Measurements from ENCODE around the gene NHLRC3. TPM values are rescaled to one million over a fixed set of nuclear protein-coding genes. Genes with fewer than 3 reads are reported as not detected.

The NHLRC3 gene
- total RNA-seq, 4 donors from 2014 or later, result 11.6 to 25.5 (median 20.9) TPM

DNA sequence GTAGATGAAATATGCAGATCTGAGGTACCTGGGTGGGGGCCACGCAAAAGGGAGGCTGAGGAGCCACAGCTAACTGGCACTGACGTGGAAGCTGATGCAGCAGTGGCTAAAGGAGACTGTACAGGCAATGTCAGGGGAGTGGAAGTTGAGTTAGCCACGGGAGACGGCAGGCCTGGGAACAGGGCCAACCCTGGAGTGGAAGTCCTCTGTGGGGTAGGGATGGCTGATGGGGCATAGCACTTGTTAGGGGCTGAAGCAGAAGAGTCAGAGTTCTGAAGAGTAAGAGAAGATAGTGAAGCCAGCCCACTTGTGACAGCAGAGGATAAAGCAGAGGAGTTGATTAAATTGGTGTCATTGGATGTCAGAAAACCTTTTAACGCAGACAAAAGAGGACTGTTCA lies 24.8 kb upstream of the NHLRC3 start:
- H3K4me1 ChIP-seq, result no peaks in the 10 kb centered on the region
- H3K36me3 ChIP-seq, result peaks cover 0 to 89% (median 3%) of the 10 kb centered on the region in 3 donors

DNA sequence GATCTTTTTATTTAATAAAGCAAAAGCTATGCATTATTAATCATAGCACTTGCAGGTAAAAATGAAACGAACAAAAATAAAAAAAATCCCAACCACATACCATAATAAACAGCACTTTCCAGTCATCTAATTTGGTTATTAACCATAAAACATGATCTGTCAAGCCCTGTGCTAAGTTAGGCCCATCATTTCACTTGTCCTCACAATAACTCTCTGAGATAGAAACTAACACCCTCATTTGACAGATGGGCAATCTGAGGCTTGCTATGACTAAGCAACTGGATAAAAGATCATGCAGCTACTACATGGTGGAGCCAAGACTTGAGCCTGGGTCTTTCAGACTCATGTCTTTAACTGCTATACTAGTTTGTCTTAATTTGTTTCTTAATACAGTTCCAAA lies 22.2 kb upstream of the NHLRC3 start:
- Histone ChIP-seq H3K27ac (no peak overlapping the region), H3K9me3 (no peaks in the 10 kb centered on the region), H3K36me3 (peaks cover 0 to 68% (median 3%) of the 10 kb centered on the region in 3 donors), H3K27me3 (no peaks in the 10 kb centered on the region), H3K4me1 (no peaks in the 10 kb centered on the region), H3K4me3 (no peak overlapping the region)
- DNase-seq, result no peak
- no peak for TF ChIP-seq POLR2A (IDR thresholded peaks at IDR 0.05)
- TF ChIP-seq, protein P1, sequence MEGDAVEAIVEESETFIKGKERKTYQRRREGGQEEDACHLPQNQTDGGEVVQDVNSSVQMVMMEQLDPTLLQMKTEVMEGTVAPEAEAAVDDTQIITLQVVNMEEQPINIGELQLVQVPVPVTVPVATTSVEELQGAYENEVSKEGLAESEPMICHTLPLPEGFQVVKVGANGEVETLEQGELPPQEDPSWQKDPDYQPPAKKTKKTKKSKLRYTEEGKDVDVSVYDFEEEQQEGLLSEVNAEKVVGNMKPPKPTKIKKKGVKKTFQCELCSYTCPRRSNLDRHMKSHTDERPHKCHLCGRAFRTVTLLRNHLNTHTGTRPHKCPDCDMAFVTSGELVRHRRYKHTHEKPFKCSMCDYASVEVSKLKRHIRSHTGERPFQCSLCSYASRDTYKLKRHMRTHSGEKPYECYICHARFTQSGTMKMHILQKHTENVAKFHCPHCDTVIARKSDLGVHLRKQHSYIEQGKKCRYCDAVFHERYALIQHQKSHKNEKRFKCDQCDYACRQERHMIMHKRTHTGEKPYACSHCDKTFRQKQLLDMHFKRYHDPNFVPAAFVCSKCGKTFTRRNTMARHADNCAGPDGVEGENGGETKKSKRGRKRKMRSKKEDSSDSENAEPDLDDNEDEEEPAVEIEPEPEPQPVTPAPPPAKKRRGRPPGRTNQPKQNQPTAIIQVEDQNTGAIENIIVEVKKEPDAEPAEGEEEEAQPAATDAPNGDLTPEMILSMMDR (IDR thresholded peaks at IDR 0.05), result no peak

More for the DNA sequence above, 24.8 kb upstream of the NHLRC3 start:
- H3K9me3 ChIP-seq, result no peaks in the 10 kb centered on the region
- H3K4me3 ChIP-seq, result no peak overlapping the region
- H3K27me3 ChIP-seq, result no peaks in the 10 kb centered on the region
- TF ChIP-seq, protein P1 (IDR thresholded peaks at IDR 0.05), result no peak
- TF ChIP-seq POLR2A (IDR thresholded peaks at IDR 0.05), result no peak
- no peak for DNase-seq
- H3K27ac ChIP-seq, result no peak overlapping the region

DNA sequence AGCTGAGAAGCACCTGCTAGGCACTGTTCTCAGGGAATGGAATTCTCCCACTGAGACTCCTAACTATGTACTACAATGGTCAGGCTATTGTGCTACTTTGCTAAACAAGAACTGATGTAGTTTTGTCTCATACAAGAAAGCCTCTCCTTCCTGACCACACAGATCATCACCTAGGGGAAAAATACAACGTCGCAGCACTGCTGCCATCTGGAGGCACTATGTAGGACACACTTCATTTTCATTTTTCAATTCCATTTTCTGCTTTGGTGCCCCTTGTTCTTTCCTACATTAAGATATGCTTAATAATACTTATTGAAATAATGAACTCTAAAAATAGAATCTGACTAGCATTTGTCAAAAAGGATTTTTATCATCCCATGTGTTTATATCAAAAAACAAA lies 21.5 kb upstream of the NHLRC3 start:
- Histone ChIP-seq H3K27ac (no peak overlapping the region), H3K4me3 (no peak overlapping the region), H3K36me3 (peaks cover 0 to 65% (median 0%) of the 10 kb centered on the region in 3 donors), H3K27me3 (no peaks in the 10 kb centered on the region), H3K9me3 (no peaks in the 10 kb centered on the region), H3K4me1 (no peaks in the 10 kb centered on the region)
- TF ChIP-seq POLR2A (IDR thresholded peaks at IDR 0.05), result no peak
- TF ChIP-seq, protein P1 (IDR thresholded peaks at IDR 0.05), result peak in 3 of 6 experiments; percentile 43 to 46 (median 46)
- DNase-seq, result no peak

DNA sequence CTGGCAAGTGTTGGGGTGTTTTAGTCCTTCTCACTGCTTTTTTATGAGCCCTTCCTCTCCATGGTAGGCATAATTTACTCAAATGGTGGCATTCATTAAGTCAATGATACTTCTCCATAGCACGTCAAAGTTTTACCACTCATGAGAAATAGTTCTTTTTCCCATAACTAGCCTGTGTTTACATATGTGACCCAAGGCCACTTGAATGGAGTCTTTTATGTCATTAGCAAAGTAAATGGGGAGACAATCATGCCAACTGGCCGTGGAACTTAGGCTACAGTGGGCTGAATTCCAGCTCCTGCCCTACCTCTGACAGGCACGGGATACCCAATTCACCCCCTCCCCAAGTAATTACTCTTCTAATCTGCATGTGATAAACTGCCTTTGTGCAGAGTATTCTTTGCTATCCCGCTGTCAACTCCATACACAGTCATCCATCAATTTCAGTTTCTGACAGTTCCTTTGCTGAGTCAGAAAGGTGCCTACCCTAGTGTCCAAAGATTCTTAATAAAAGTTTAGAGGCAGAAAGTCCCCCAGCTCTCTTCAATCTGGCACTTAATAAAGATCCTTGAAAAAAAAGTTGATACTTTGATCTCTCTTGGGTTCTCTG lies 17.3 kb upstream of the NHLRC3 start:
- Histone ChIP-seq H3K36me3 (peaks cover 0 to 67% (median 0%) of the 10 kb centered on the region in 3 donors), H3K27me3 (no peaks in the 10 kb centered on the region), H3K4me3 (no peak overlapping the region), H3K9me3 (no peaks in the 10 kb centered on the region), H3K4me1 (no peaks in the 10 kb centered on the region), H3K27ac (no peak overlapping the region)
- TF ChIP-seq, protein P1 (IDR thresholded peaks at IDR 0.05), result no peak
- no peak for TF ChIP-seq POLR2A (IDR thresholded peaks at IDR 0.05)
- no peak for DNase-seq

DNA sequence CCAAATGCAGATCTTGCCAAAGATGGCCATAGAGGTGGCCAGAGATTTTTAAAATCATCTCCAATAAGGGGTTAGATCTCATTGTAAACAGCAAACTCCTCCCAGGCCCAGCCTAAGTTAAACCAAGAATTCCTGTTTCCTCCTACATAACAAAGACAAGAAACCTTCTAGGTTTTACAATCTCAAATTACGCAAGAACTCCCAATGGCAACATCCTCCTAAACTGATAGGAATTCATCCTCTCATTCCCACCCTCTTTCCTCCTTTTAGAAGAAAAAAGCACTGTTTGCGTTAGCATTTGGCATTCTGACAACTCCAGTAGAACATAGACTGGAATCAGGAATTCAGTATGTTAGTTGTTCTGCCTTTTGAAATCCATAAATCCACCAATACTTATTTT lies 14.9 kb upstream of the NHLRC3 start:
- Histone ChIP-seq H3K36me3 (peaks cover 0 to 69% (median 0%) of the 10 kb centered on the region in 3 donors), H3K4me3 (no peak overlapping the region), H3K9me3 (no peaks in the 10 kb centered on the region), H3K4me1 (no peaks in the 10 kb centered on the region), H3K27ac (no peak overlapping the region), H3K27me3 (no peaks in the 10 kb centered on the region)
- no peak for DNase-seq
- TF ChIP-seq POLR2A (IDR thresholded peaks at IDR 0.05), result no peak
- TF ChIP-seq, protein P1 (IDR thresholded peaks at IDR 0.05), result no peak
